Stimulated activated CD4-positive, alpha-beta T cell treated with anti-CD3 and anti-CD28 coated beads, Interleukin-2, amount 100 ng/mL, for 24 hours (primary cell): ENCODE data around the gene TGIF1.

Experiments used
- DNase-seq, 2 donors: peaks; one replicate each; pipeline ENCODE4 v3.0.0-alpha.2; 2020

Gene TGIF1

GRCh38 chr18:3440341-3440740 lies 9.6 kb upstream of the TGIF1 start:
- DNase-seq: no peak

- DNase-seq: no peak
Measured at GRCh38 chr18:3441290-3441689, 8.7 kb upstream of the TGIF1 start.

DNA sequence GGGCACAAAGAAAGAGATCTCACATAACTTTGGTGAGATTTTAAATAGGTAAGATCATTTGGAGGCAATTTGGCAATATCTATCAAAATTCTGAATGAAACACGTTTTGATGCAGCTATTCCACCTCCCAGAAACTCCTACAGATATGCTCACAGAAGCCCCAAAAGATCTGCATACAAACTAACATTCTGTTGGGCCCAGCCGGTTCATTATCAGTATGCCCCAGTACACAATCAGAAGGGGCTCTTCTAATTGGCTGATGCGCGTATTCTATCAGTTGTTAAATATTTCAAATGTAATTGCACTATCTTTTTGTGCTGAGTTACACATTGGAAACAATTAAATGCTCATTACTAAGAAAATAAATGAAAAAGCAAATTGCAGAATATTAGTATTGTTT lies 7.1 kb upstream of the TGIF1 start:
- no peak for DNase-seq

DNA sequence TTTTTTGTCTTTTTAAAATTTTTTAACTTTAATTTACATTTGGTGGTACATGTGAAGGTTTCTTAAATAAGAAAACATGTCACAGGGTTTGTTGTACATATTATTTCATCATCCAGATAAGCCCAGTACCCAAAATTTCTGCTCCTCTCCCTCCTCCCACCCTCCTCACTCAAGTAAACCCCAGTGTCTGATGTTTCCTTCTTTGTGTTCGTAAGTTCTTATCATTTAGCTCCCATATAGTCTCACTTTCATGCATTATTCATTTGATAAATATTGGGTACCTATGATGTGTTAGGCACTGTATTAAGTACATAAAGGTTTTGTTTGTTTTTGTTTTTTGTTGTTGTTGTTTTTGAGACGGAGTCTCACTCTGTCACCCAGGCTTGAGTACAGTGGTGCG lies 5.7 kb upstream of the TGIF1 start:
- DNase-seq: no peak

DNA sequence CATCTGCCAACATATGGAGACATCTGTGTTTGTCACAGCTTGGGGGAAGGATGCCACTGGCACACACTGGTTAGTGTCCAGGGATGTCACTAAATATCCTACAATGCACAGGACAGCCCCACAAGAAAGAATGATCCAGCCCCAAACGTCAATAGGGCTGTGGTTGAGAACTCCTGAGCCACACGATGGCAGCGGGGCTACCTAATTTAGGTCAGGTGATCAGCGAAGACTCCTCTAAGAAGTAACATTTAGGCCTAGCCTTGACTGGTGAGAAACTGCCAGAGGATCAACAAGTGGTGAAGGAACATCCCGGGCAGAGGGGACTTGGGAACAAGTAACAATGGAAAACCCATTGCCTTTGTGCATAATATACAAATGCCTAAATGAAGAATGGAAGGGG lies 5.0 kb upstream of the TGIF1 start:
- no peak for DNase-seq

- peak in 1 of 2 donors; percentile 34 for DNase-seq
Measured at GRCh38 chr18:3447068-3447894, 2.7 kb upstream of the TGIF1 start.

GRCh38 chr18:3447895-3448837 lies 1.8 kb upstream of the TGIF1 start:
- DNase-seq: peak; percentile 82 to 86

DNA sequence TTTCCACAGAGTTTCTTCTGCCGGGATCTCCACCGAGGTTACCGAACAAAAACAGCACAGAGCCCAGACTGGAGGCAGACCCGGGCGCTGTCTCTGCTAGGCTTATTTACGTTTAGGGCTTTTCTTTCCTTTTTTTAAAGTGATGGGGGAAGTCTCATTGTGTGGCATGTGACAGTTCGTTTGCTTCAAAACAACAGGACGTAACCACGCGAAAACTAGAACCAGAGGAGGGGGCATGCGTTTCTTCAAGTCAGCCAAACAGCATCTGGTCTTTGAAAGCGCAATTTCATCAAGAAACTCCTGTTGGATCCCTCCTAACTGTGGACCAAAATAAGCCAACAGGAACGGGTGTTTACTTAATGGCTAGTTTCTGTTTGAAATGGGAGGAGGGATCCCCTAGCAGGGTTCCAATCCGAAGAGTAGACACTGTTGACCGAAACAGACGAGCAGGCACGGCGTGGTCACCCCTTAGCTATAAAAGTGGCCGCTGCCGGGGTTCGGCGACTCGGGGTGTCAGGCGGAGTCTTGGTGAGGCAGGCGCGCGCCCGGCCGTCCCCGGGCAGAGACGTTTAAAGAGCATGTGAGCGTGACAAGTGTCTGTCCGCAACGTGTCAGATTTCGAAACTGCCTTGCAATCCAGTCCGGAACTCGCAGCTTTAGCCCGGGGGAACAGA lies 997 bp upstream of the TGIF1 start:
- peak; percentile 39 to 75 for DNase-seq

DNA sequence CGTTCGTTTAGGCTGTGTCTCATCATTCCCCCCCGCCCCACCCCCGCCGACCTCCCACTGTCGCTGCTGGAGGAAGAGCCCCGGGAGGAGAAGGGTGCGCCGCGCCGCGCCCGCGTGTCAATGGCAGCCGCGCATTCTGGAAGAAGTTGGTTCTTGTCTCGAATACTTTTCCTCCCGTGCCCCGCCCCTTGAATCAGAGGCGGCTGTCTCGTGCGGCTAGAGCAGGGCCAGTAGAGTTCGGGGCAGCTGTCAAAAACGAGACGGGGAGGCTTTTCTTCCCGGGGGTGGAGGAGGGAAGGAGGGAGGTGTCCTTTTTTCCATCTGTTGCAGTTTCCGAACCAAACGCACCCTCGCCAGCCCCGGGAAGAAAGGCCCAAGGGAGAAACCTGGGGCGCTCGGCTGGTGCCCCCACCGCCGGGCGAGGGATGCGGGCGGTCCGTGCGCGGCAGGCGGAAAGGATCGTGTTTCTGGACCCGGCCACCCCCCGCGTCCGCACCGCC lies 410 bp upstream of the TGIF1 start:
- DNase-seq: peak; percentile 77 to 78

- DNase-seq: no peak
Measured at GRCh38 chr18:3450799-3451182, 819 bp downstream of the TGIF1 start.

GRCh38 chr18:3451183-3451988 lies 1.4 kb downstream of the TGIF1 start:
- peak; percentile 90 to 91 for DNase-seq

DNA sequence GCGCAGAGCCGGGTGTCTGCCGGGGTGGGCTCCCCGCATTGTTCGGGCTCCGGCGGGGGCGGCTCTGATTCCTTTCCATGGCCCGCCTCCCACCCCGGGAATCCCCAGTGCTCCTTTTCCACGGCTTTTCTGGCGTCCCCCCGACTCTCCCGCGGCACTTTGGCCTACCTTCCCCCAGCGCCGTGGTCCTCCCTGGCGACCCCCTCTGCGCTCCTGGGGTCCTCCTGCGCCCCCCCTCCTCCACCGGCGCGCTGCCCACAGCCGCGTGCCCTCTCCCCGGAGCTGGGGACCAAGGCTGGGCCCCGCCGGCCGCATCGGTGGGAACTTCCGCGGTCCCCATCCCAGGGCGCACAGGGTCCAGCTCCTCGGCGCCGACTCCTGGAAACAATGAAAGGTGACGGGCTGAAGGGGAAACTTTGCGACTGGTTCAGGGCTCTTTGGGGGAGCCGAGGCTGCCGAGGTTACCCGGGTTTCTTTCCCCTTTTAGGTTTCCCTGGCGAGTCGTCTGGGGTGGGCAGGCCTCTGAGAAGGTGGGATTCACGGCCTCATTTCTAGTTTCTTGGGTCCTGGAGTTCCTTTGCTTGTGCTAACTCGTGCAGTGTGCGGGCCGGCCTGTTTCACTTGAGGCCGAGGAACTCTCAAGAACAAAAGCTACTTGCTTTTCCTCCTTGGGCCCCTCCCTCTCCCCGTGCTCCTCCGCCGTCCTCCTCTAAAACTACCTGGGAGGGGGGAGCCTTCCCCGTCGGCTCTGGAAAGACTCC lies 2.2 kb downstream of the TGIF1 start:
- DNase-seq: peak; percentile 42 to 45

DNA sequence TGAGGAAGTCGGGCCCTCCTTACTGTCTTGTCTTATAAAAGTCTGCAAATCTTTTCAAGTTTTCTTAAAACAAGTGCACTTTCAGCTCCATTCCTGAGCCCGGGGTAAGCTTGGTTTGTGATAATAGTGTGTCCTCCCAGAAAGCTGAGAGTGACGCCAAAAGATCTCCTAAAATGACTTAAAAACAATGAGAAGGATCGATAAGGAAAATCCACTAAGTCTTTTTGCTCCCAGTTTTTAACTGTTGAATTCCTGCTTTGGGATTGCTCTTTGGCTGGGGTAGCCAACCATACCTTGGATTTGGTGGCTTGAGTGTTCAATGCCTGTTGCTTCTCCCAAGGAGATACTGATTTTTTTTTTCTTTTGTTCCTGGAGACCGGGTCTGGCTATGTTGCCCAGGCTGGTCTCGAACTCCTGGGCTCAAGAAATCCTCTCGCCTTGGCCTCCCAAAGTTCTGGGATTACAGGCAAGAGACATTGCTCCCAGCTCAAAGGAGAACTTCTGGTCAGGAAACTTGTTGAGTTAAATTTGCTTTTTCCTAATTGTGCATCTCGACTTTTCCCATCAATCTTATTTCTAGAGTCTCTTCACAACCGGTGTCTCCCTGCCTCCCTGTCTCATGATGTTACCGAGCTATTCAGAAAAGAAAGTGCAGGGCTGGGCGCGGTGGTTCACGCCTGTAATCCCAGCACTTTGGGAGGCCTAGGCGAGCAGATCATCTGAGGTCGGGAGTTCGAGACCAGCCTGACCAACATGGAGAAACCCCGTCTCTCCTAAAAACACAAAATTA lies 3.0 kb downstream of the TGIF1 start:
- no peak for DNase-seq

- peak; percentile 40 to 49 for DNase-seq
Measured at GRCh38 chr18:3453540-3454364, 3.8 kb downstream of the TGIF1 start.

GRCh38 chr18:3454365-3455089 lies 4.6 kb downstream of the TGIF1 start:
- DNase-seq: peak; percentile 14 to 39

- DNase-seq: no peak
Measured at GRCh38 chr18:3455090-3455635, 5.2 kb downstream of the TGIF1 start.

GRCh38 chr18:3455907-3456685 lies 6.1 kb downstream of the TGIF1 start:
- DNase-seq: no peak

DNA sequence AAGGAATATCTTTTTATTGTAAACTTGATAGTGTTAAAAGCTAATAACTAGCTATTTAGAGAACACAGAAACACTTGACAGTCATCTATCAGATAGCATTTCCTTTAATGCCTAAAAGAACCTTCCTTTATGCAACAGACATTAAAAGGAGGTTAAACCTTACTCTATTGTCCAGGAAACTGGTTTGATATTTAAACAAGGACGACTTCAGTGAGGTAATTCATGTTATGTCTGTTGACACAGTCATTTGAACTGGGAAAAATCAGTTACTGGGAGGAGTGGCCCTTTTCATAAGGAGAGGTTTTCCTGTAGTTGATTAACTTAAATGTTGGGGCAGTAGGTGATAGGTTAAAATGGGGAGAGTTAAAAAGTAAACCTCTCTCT lies 6.7 kb downstream of the TGIF1 start:
- DNase-seq: no peak
